ENCODE measurements around the gene TMEM203.

Gene TMEM203

GRCh38 chr9:137221506-137222111 lies 16.2 kb upstream of the TMEM203 start:
- DNase-seq (ENCODE audit: low read depth): no peak
- TF ChIP-seq, protein P1, sequence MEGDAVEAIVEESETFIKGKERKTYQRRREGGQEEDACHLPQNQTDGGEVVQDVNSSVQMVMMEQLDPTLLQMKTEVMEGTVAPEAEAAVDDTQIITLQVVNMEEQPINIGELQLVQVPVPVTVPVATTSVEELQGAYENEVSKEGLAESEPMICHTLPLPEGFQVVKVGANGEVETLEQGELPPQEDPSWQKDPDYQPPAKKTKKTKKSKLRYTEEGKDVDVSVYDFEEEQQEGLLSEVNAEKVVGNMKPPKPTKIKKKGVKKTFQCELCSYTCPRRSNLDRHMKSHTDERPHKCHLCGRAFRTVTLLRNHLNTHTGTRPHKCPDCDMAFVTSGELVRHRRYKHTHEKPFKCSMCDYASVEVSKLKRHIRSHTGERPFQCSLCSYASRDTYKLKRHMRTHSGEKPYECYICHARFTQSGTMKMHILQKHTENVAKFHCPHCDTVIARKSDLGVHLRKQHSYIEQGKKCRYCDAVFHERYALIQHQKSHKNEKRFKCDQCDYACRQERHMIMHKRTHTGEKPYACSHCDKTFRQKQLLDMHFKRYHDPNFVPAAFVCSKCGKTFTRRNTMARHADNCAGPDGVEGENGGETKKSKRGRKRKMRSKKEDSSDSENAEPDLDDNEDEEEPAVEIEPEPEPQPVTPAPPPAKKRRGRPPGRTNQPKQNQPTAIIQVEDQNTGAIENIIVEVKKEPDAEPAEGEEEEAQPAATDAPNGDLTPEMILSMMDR (IDR thresholded peaks at IDR 0.05; ENCODE audit: control insufficient read depth, extremely low read depth, insufficient read depth): no peak
- H3K4me3 ChIP-seq (ENCODE audit: low read depth, low read length): peak overlapping the region; percentile 50

GRCh38 chr9:137221095-137221505 lies 15.7 kb upstream of the TMEM203 start:
- no peak for DNase-seq (ENCODE audit: low read depth)
- TF ChIP-seq, protein P1 (IDR thresholded peaks at IDR 0.05; ENCODE audit: control insufficient read depth, extremely low read depth, insufficient read depth): no peak
- peak overlapping the region; percentile 50 for H3K4me3 ChIP-seq (ENCODE audit: low read depth, low read length)

DNA sequence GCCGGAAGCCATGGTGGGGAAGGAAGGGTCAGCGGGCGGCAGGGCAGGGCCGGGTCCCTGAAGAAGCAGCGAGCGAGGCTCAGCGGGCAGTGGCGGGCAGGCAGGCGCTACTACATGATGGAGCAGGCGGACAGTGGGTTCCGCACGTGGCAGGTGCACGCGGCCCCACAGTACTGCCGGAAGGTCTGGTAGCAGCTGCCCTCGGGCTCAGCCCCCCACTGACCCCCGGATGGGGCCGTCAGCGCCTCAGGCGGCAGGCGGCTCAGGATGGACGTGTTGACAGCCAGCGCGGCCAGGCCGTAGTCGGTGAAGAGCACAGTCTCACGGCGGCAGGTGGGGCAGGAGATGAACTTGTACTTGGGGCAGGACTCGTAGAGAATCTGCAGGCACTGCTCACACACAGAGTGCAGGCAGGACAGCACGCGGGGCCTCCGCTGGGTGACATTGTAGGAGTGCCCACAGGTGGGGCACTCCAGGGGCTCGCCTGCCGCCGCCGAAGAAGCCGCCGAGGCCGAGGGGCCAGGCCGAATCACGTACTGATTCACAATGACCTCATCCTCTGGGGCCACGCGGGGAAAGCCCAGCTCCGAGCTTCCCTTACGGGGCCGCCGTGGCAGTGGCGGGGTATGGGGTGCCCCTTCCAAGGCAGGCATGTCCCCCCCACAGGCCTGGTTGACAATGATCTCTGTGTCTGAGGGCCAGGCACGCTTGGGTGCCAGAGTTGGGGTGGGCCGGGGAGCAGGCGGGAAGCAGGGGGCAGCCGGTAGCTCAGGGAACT lies 15.1 kb upstream of the TMEM203 start:
- DNase-seq (ENCODE audit: low read depth): no peak
- TF ChIP-seq, protein P1 (IDR thresholded peaks at IDR 0.05; ENCODE audit: control insufficient read depth, extremely low read depth, insufficient read depth): no peak

DNA sequence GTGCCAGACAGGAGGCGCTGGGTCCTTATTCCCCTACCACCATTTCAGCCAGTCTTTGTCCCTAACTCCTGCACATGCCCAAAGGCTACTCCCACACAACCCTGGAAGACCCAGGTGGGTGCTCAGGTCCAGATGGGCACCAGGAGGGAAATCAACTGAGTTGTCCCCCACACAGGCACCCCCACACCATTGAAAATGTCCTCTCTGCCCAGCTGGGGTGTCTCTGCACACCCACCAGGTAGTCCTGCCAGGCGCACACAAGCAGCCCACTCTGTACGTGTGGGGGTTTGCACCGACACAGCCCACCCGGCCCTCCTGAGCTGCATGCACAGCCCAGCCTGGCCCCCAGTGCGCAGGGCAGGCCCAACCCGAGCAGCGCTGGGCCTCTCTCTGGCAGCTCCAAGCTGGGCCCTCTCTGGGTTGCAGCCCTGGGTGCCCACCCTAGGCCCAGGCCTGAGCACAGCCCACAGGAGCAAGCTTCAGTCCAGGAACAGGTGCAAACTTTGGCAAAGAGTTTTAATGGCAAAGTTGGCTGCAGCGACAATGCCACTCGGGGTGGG lies 14.4 kb upstream of the TMEM203 start:
- TF ChIP-seq, protein P1 (IDR thresholded peaks at IDR 0.05; ENCODE audit: control insufficient read depth, extremely low read depth, insufficient read depth): no peak
- H3K4me3 ChIP-seq (ENCODE audit: low read depth, low read length): no peak overlapping the region
- no peak for DNase-seq (ENCODE audit: low read depth)

More for the DNA sequence above, 15.1 kb upstream of the TMEM203 start:
- no peak overlapping the region for H3K4me3 ChIP-seq (ENCODE audit: low read depth, low read length)

GRCh38 chr9:137218754-137219271 lies 13.4 kb upstream of the TMEM203 start:
- H3K4me3 ChIP-seq (ENCODE audit: low read depth, low read length): peak overlapping the region; percentile 73
- TF ChIP-seq, protein P1 (IDR thresholded peaks at IDR 0.05; ENCODE audit: control insufficient read depth, extremely low read depth, insufficient read depth): no peak

GRCh38 chr9:137218212-137218753 lies 12.8 kb upstream of the TMEM203 start:
- TF ChIP-seq, protein P1 (IDR thresholded peaks at IDR 0.05; ENCODE audit: control insufficient read depth, extremely low read depth, insufficient read depth): no peak
- no peak for DNase-seq (ENCODE audit: low read depth)
- H3K4me3 ChIP-seq (ENCODE audit: low read depth, low read length): peak overlapping the region; percentile 73

More at GRCh38 chr9:137218754-137219271, 13.4 kb upstream of the TMEM203 start:
- no peak for DNase-seq (ENCODE audit: low read depth)

All from LNCaP clone FGC (cell line).